Neutrophil (primary cell): ENCODE data around the gene SSUH2.
"Not testable (repeated sequence)": the region's sequence is repeated elsewhere in the genome, so short reads cannot be mapped to it uniquely, and the experiment has no call there.

Experiments
- H3K27ac ChIP-seq: fragments of 200-600 bp; sonication (generic); 2 replicates; pipeline ENCODE4 v1.5.1; 2016; ENCODE audit warnings: mild to moderate bottlenecking, moderate library complexity
- H3K27me3 ChIP-seq: fragments of 200-600 bp; sonication (generic); 2 replicates; pipeline ENCODE4 v1.6.0; 2016; ENCODE audit warnings: mild to moderate bottlenecking
- H3K36me3 ChIP-seq: fragments of 200-600 bp; sonication (generic); 2 replicates; pipeline ENCODE4 v1.5.1; 2017
- H3K4me1 ChIP-seq, 2 experiments: fragments of 200-600 bp in 1 of 2; sonication (generic) in 1 of 2; 1 replicate in 1 of 2; 2 replicates in 1 of 2; pipeline versions ENCODE4 v1.5.1 to v1.6.1; 2013 to 2016; ENCODE audit warnings: low read depth in 1 of 2, low read length in 1 of 2, mild to moderate bottlenecking in 1 of 2, moderate library complexity in 1 of 2; ENCODE audit not compliant: control insufficient read depth in 1 of 2, insufficient read depth in 1 of 2
- H3K4me3 ChIP-seq, 2 experiments: fragments of 200-600 bp in 1 of 2; sonication (generic) in 1 of 2; 1 replicate in 1 of 2; 2 replicates in 1 of 2; pipeline ENCODE4 v1.5.1; 2013 to 2016; ENCODE audit warnings: low read depth in 1 of 2, low read length in 1 of 2, mild to moderate bottlenecking in 1 of 2, moderate library complexity in 1 of 2
- H3K9me3 ChIP-seq: fragments of 200-600 bp; sonication (generic); 2 replicates; pipeline ENCODE4 v1.5.1; 2016
- TF ChIP-seq, protein P1 (sequence below): fragments of 200-600 bp; sonication (generic); IDR thresholded peaks from 2 replicates; pipeline ENCODE4 v1.5.1; 2016; ENCODE audit warnings: antibody characterized with exemption

Gene SSUH2

GRCh38 chr3:8678751-8679150, 34.2 kb upstream of the SSUH2 start:
- Histone ChIP-seq H3K27ac (no peak overlapping the region), H3K4me1 (no peaks in the 10 kb centered on the region), H3K27me3 (peaks cover 17% of the 10 kb centered on the region), H3K36me3 (no peaks in the 10 kb centered on the region), H3K9me3 (no peaks in the 10 kb centered on the region), H3K4me3 (no peak overlapping the region)
- TF ChIP-seq, protein P1, sequence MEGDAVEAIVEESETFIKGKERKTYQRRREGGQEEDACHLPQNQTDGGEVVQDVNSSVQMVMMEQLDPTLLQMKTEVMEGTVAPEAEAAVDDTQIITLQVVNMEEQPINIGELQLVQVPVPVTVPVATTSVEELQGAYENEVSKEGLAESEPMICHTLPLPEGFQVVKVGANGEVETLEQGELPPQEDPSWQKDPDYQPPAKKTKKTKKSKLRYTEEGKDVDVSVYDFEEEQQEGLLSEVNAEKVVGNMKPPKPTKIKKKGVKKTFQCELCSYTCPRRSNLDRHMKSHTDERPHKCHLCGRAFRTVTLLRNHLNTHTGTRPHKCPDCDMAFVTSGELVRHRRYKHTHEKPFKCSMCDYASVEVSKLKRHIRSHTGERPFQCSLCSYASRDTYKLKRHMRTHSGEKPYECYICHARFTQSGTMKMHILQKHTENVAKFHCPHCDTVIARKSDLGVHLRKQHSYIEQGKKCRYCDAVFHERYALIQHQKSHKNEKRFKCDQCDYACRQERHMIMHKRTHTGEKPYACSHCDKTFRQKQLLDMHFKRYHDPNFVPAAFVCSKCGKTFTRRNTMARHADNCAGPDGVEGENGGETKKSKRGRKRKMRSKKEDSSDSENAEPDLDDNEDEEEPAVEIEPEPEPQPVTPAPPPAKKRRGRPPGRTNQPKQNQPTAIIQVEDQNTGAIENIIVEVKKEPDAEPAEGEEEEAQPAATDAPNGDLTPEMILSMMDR, result no peak

DNA sequence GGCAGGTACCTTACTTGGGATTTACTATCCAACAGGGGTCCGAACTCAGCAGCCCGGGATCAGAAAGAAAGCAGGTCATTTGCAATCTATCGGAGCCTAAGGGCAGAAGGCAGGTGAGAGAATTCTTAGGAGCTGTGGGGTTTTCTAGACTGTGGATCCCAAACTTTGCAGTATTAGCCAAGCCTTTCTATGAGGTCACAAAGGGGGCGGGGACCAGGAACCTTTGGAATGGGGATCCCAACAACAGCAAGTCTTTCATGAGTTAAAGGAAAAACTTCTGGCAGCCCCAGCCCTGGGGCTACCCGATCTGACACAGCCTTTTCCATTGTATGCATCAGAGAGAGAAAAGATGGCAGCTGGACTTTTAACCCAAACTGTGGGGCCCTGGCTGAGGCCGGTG, 32.7 kb upstream of the SSUH2 start:
- not testable (repeated sequence) for H3K9me3 ChIP-seq, H3K36me3 ChIP-seq, H3K27ac ChIP-seq, H3K4me3 ChIP-seq, H3K4me1 ChIP-seq
- peaks cover 17% of the 10 kb centered on the region for H3K27me3 ChIP-seq

GRCh38 chr3:8675591-8675990, 31.0 kb upstream of the SSUH2 start:
- H3K27me3 ChIP-seq, result peaks cover 17% of the 10 kb centered on the region
- H3K36me3 ChIP-seq, H3K4me1 ChIP-seq, H3K4me3 ChIP-seq, H3K27ac ChIP-seq, H3K9me3 ChIP-seq: not testable (repeated sequence)

- Histone ChIP-seq H3K36me3 (no peaks in the 10 kb centered on the region), H3K4me3 (no peak overlapping the region), H3K27me3 (peaks cover under 1% of the 10 kb centered on the region), H3K27ac (no peak overlapping the region), H3K9me3 (no peaks in the 10 kb centered on the region), H3K4me1 (no peaks in the 10 kb centered on the region)
- TF ChIP-seq, protein P1, result no peak
These were observed 28.6 kb upstream of the SSUH2 start for GRCh38 chr3:8673083-8673737.

GRCh38 chr3:8669019-8669418, 24.4 kb upstream of the SSUH2 start:
- H3K4me3 ChIP-seq, result no peak overlapping the region
- TF ChIP-seq, protein P1, result no peak
- no peak overlapping the region for H3K27ac ChIP-seq
- H3K9me3 ChIP-seq, result no peaks in the 10 kb centered on the region
- H3K36me3 ChIP-seq, result no peaks in the 10 kb centered on the region
- H3K4me1 ChIP-seq, result no peaks in the 10 kb centered on the region
- H3K27me3 ChIP-seq, result no peaks in the 10 kb centered on the region

GRCh38 chr3:8668216-8668615, 23.6 kb upstream of the SSUH2 start:
- H3K27me3 ChIP-seq, result no peaks in the 10 kb centered on the region
- no peaks in the 10 kb centered on the region for H3K36me3 ChIP-seq
- TF ChIP-seq, protein P1, result no peak

More at GRCh38 chr3:8668216-8668615, 23.6 kb upstream of the SSUH2 start:
- Histone ChIP-seq H3K9me3 (no peaks in the 10 kb centered on the region), H3K4me3 (no peak overlapping the region), H3K4me1 (no peaks in the 10 kb centered on the region), H3K27ac (no peak overlapping the region)
